DMS153 (cell line): ENCODE measurements around the gene TBC1D12.
"Not testable (repeated sequence)": the region's sequence is repeated elsewhere in the genome, so short reads cannot be mapped to it uniquely, and the experiment has no call there.

Source experiments
- DNase-seq: peaks from one replicate; lab custom pipeline; 2025; lab: John Stamatoyannopoulos, UW

TBC1D12 gene

DNA sequence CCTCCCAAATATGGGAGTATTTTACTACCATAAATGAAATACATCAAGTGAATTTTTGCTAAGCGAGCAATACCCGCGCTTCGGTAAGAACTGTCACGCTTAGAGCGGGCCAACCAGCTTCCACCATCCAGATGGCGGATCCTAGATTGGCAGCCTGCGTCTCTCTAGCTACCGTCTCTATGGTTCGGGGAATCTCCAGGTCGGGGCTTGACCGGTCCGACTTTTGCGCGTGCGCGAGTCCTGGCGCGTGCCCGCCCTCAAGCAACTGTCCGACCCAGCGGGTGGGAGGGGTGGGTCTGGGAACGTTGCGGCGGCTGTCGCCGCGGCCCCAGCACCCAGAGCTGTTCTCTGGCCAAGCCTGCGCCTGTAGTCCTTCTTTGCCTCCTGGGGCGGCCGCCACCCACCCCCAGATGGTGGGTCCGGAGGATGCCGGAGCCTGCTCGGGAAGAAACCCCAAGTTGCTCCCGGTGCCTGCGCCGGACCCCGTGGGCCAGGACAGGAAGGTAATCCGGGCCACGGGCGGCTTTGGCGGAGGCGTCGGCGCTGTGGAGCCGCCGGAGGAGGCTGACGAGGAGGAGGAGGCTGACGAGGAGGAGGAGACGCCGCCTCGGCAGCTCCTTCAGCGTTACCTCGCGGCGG is at the start of gene TBC1D12:
TSS of gene TBC1D12 (plus strand) at position 338 of the 639 bp plus-strand sequence. CDS start at position 411, 73 bp downstream.
- DNase-seq, result peak; percentile 88

DNA sequence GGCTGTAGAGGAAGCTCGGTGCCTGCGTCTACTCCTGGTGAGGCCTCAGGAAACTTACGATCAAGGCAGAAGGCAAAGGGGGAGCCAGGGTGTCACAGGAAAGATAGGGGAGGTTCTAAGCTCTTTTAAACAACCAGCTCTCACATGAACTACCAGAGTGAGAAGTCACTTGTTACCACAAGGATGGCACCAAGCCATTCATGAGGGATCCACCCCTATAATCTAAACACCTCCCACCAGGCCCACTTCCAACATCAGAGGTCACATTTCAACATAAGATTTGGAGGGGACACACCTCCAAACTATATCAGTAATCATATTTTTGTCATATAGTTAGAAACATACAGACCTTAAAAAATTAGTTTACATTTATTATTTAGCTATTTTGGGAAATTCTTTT is 49.0 kb upstream of the TBC1D12 start:
- DNase-seq, result no peak

DNA sequence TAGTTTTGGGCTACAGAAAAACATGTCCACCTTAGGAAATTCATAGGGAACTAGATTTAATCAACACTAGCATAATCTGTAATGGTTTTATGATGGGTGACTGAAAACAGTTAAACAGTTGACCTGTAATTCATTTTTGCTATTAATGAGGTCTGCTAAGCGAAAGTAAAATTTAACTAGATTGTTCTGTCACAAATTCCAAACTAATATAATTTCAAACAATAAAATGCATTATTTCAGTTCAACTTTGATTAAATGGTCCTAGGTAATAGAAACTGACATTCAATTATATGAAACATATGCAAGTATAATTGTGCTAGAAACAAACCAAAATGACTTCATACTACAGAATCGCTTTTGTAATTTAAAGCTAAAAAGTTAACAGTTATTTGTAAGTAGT is 46.5 kb upstream of the TBC1D12 start:
- no peak for DNase-seq

DNA sequence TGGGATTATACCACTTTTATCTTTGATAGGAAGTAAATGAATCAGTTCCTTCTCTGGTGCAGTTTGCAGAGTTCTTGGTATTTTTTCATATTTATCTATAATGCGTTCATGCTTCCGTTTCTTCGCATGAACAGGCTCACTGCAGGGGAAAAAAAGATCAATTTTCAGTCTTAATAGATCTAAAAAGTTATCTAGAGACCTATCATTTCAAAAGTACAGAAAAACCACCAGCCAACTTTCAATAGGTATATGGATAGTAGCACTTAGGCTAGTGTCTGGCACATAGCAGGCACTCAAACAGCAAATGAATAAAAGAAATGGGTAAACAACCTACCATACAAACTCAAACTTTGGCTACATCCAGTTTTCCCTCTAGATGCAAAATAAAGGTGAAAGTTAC is 45.1 kb upstream of the TBC1D12 start:
- DNase-seq, result no peak

DNA sequence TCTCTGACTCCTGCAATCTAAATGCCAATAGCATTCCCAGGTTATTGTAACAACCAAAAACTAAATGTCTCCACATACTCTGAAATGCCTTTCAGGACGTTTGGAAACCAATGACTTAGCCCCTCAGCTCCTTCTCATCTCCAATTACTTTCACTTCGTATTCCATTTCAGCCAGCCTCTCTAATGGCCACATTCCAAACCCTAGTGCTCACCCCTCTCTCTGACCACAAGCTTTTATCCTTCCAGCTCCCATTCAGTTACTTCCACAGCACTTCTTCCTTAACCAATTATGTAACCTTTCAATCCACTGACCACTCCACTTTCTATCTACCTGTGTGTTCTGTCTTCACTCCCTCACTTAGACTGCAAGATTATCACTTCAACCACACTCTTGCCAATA is 43.9 kb upstream of the TBC1D12 start:
- no peak for DNase-seq

DNA sequence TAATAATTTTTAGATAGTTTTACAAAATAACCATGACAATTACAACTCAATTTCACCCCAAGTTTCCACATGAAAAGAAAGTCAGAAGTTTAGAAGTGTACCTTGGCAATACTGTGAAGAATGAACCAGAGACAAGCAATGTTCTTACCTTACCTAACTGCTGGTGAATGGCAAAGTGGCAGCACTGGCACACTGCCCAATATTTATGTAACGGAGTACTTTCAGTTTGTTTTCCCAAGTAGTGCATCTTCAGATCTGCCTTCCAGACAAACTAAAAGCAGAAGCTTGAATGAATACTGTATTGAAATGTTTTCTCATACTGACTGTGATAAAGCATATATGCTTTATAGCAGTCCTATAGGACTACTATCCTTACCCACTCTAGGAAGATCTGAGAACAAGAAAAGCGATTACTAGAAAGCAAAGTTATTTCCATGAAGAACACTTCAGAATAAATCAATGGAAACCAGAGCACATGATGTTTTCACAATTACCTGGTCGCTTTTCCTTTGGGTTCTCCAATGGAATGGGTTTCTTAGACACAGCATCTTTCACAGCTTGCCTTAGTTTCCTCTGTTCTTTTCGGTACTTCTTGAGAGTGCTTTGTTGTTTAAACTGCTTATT is 41.1 kb upstream of the TBC1D12 start:
- DNase-seq, result no peak

DNA sequence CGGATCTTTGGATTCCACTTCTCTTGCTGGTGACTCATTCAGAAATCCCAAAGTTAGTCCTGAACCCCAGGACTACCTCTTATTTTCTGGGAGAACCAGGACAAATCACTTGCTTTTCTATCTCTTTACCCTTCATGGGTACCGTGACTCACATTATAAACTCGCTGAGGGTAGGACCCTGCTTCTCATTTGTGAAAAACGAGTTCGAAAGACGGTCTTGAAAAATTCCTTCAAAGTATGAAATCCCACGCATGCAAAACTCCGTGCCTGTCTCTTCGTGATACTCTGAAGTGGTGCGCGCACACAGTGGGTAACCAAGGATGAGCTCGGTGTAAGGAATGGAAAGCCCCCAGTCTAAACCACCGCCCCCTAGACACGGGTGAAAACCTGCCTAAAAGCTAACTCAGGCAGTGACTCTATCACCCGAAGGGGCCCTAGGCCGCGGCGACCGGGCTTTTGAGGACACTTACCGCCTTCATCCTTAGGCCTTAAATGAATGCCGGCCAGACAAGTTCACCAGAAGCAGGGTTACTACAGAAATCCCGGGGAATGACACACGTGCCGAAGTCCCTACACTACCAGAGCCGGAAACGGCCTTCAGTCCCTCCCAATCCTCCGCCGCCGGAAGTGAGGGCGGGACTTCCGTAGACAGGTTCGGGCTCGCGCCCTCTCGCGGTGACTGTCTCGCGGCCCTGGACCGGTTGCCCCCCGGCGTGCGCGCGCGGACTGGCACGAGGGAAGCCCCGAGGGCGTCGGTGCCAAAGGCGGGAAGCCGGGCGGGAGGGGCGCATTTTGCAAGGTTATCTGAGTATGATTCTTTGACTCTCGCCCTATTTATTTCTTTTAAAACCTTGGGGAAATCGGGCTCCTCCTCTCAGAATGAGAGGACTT is 39.7 kb upstream of the TBC1D12 start, which contains the start of gene NOC3L:
TSS of gene NOC3L (minus strand) at position 580 of the 891 bp plus-strand sequence. CDS start at position 479, 101 bp downstream.
- DNase-seq, result peak; percentile 85

DNA sequence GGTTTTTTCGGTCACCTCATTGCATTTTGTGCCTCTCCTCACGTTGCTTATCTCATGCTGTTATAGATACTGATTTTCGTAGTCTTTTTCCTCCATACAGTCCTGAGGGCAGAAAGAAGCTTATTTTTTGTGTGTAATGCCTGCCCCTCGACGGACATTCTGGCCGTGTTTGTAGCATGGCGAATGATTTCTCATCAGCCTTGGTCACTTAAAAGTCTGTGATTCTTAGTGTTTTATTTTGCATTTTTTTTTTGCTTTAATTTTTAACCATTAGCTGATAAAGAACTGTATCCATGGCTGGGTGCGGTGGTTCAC is 39.1 kb upstream of the TBC1D12 start:
- no peak for DNase-seq

DNA sequence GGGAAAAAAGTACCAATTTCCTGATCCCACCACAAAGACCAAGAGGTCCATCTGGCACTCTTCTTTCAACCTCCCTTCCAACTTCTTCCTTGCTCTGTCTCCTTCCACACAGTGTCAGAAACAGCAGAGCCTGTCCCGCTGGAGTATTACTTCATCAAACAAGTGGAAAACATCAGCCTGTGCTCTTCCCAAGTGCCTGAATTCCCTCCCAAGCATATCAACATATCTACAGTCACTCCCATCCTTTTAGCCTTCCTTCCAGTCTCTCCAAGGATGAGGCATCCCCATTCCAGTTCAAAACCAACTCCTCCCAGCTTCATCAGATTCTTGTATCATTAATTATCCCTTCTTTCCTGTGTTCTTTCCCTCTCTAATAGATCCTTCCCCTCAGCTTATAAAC is 37.9 kb upstream of the TBC1D12 start:
- DNase-seq, result no peak

DNA sequence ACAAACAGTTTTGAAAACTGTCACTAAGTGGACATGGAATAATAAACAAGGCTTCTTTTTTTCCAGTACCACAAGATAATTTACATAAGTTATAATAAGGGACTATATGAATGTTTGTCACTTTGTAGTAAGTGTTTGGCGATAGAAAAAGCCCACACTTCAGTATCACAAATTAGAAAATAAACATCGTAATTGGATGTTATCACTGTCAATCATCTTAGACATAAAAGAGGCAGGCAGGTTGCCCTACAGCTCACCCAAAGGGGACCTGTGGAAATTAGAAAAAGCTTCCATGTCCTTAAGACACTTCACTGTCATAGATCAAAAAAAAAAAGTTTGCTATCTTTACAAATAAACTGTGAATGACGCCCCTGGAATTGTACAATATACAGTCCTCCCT is 36.0 kb upstream of the TBC1D12 start:
- DNase-seq, result no peak

DNA sequence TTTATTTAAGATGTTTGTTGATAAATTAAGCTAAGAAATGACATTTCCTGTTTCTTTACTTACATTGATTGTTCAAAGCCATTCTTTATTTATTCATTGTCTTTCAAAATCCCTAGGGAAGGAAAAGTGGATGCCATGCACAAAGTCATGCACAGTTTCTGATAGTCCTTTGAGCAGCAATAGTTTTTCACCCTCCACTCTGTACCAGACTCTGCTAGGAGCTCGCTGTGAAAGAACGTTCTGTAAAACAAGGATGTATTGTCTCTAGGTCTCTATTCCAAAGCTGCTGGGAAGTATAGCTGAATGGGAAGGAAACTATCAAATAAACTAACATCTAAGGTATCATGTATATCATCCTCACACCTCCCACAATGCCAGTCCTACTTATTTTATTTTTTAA is 31.8 kb upstream of the TBC1D12 start:
- no peak for DNase-seq

DNA sequence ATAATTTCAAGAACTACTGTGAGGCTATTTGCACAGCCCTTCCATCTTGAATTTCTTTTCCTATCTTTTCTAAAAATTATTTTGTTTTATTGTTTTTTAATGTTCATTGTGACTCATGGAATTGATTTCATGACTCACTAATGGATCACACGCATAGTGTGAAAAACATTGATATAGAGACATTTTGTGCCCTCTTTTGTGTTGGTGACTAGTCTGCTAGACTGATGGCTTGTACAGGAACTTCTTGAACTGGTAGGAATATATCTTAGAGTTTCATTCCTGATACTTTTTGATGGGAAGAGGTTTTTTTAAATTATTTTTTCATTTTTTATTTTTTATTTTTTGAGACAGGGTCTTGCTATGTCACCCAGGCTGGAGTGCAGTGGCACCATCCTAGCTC is 27.0 kb upstream of the TBC1D12 start:
- DNase-seq, result no peak

DNA sequence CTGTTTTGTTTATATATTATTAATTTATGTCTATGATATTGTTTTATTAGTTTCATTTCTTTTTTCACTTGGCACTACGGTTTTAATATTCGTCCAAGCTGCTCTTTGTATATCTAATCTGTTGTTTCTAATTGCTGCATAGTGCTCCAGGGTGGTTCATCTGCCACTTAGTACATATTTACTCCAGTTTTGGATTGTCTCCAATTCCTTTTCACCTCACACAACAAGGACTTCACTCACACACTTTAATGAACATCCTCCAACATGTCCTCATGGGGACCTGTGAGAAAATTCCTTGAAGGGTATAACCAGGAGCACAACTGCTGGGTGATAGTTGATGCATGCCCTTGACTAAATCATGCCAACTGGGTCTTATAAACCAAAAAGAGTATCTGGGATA is 25.5 kb upstream of the TBC1D12 start:
- no peak for DNase-seq

DNA sequence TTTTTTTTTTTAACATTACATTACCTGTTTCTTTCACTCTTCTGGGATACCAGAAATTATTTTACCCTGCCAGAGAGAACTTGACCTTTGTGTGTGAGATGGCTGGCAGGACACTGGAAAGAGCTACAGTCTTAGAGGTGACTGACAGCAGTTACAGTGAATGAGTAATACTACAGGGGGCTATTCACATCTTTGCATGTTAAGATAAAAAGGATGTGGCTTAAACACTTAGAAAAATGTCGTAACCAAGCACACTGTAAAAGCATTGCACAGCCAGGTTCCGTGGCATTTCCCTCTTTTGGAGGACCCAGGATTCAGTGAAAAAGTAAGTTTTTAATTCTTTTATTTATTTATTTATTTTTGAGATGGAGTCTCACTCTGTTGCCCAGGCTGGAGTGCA is 18.8 kb upstream of the TBC1D12 start:
- DNase-seq, result no peak

DNA sequence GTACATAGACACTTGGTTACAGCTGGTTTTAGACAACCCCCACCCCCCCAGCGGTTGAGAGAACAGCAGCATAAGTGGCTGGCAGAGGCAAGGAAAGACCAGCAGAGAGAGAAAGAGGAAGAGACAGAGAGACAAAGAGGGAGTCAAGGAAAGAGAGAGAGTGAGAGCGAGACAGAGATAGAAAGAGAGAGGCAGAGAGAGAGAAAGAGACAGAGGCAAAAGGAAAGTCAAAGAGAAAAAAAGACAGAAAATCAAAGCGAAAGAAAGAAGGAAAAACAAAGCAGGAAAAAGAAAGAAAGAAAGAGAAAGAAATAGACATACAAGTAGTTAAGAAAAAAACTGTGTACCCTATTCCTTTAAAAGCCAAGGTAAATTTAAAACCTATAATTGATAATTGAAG is 16.6 kb upstream of the TBC1D12 start:
- DNase-seq, result not testable (repeated sequence)

DNA sequence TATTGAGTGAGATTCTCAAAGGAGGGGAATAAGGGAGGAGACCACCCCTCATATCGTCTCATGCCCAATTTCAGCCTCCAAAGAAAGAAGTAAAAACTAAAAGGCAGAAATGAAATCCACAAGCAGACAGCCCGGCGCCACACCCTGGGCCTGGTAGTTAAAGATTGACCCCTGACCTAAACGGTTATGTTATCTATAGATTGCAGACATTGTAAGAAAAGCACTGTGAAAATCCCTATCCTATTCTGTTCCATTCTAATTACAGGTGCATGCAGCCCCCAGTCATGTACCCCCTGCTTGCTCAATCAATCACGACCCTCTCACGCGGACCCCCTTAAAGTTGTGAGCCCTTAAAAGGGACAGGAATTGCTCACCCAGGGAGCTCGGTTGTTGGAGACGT is 10.2 kb upstream of the TBC1D12 start:
- not testable (repeated sequence) for DNase-seq

DNA sequence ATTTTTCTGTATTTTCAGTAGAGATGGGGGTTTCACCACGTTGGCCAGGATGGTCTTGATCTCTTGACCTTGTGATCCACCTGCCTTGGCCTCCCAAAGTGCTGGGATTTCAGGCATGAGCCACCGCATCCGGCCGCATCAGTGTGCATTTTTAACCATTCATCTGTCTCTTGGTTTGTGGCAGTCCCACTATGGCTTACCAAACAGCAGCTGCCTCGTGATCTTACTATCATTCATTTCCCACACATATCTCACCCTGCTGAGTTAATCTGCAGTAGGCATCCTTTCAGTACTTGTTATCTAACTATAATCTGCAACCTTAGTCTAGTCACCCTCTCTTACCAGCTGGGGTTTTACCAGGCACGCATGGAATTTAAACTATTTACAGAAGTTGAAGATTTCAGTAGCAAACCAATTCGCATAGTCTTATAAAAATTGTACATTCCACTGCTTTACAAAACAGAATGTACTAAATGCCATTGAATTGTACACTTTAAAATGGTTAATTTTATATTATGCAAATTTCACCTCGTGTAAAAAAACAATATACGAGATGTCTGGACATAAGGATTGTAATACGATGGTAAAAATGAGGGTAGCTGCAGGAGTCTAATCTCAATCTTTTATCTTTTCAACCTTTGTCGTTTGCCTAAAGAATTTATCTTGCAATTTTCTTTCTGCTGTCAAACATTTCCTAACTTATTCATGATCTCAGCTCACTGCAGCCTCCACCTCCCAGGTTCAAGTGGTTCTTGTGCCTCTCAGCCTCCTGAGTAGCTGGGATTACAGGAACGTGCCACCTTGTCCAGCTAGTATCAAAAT is 4.6 kb upstream of the TBC1D12 start:
- DNase-seq, result no peak

DNA sequence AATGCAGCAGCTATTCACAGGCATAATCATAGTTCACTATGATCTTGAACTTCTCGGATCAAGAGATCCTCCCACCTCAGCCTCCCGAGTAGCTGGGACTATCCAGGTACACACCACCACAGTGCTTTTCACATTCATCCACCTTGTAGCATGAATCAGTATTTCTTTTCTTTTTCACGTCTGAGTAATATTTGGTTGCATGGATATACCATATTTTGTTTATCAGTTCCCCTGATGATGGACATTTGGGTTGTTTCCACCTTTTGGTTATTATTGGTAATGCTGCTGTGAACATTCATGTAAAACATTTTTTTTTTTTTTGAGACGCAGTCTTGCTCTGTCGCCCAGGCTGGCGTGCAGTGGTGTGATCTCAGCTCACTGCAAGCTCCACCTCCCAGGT is 3.6 kb upstream of the TBC1D12 start:
- no peak for DNase-seq

DNA sequence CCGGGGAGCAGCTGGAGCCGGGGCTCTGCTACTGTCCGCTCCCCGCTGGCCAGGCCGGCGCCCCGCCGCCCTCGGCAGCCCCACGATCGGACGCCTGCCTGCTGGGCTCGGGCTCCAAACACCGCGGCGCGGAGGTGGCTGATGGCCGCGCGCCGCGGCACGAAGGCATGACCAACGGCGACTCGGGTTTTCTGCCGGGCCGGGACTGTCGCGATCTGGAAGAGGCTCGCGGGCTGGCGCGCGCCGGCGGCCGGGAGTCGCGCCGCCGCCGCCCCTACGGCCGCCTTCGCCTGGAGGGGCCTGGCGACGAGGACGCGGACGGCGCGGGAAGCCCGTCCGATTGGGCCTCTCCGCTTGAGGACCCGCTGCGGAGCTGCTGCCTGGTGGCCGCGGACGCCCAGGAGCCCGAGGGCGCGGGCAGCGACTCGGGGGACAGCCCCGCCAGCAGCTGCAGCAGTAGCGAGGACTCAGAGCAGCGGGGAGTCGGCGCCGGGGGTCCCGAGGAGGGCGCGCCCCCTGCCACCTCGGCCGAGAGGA is 570 bp downstream of the TBC1D12 start:
- DNase-seq, result no peak

DNA sequence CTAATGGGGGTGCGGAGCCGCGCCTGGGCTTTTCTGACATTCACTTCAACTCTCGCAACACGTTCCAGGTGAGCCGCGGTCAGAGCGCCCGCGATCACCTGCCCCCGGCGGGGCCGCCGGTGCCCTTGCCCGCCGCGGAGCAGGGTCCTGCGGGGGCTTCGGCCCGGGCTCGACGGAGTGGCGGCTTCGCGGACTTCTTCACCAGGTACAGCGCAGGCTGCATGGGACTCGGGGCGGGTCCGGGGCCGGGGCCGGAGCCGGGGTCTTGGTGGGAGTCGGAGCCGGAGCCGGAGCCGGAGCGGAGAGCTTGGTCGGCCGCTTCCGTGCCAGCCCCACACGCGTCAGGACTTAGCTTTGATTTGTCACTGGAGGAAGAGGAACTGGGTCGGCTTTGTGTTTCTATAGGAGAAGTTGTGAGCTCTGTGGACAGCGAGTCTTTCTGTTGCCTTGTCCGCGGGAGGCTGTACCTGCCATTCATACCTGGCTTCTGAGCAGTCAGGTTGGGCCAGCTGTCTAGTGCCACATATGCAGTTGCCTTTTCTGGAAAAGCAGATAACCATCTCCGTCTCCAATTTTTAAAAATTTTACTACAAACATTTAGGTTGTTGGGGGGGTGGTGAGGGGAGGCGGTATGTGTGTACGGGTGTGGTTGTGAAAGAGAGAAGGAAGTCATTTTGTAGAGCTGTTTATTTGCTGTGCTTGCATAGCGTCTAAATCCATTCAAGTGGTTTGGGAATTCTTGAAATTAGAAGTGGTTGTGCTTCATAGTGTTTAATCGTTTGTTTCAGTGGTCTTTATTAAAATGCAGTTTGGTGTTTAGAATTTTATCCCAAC is 1.3 kb downstream of the TBC1D12 start:
- peak; percentile 55 for DNase-seq

DNA sequence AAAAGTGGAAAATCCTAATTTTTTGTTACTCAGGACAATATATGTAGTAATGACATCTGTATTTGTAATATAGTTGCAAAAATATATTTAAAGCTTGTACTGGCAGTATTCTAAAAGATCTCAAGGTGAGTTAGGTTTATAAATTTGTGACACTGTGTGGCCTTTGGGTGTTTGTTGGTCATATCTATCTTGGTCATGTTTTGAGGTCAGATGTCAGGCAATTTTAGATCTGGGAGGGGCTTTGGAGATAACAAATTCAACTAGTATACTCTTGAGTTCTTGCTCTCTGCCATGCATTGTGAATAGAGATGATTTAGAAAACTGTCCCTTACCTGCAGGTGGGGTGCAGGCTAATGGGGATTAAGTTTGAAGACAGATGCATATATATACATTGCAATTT is 3.1 kb downstream of the TBC1D12 start:
- no peak for DNase-seq
